ENCODE measurements around the gene TRAPPC1. TPM values are rescaled to one million over a fixed set of nuclear protein-coding genes. Genes with fewer than 3 reads are reported as not detected.

Gene TRAPPC1
- polyA plus RNA-seq, 4 donors: 103 to 152 (median 118) TPM

- DNase-seq: no peak
- no peak overlapping the region for H3K27ac ChIP-seq (ENCODE audit: low read depth in 1 of 3, low read length in 2 of 3)
- no peak for FAIRE-seq
- no peaks in the 10 kb centered on the region for H3K9me3 ChIP-seq (ENCODE audit: control insufficient read depth in 2 of 2, insufficient read depth in 1 of 2, low read depth in 1 of 2, low read length in 1 of 2)
- H3K27me3 ChIP-seq (ENCODE audit: control insufficient read depth in 3 of 3, insufficient read depth in 3 of 3, low read length in 3 of 3): no peaks in the 10 kb centered on the region
- no peak overlapping the region for H3K4me3 ChIP-seq (ENCODE audit: low read depth in 1 of 3, low read length in 3 of 3)
- 84 to 92% (median 88%) methylated on average over 5 of the region's 5 CpGs for WGBS, 3 donors
- H3K4me1 ChIP-seq (ENCODE audit: control insufficient read depth in 3 of 3, insufficient read depth in 2 of 3, low read depth in 1 of 3, low read length in 2 of 3): no peaks in the 10 kb centered on the region
- H3K36me3 ChIP-seq (ENCODE audit: control insufficient read depth in 3 of 3, insufficient read depth in 2 of 3, low read depth in 1 of 3, low read length in 3 of 3): peaks cover 11 to 55% (median 20%) of the 10 kb centered on the region in 3 donors
Measured at GRCh38 chr17:7947651-7948050, 15.9 kb upstream of the TRAPPC1 start.

- Histone ChIP-seq H3K9me3 (ENCODE audit: control insufficient read depth in 2 of 2, insufficient read depth in 1 of 2, low read depth in 1 of 2, low read length in 1 of 2) (no peaks in the 10 kb centered on the region), H3K36me3 (ENCODE audit: control insufficient read depth in 3 of 3, insufficient read depth in 2 of 3, low read depth in 1 of 3, low read length in 3 of 3) (peaks cover 11 to 62% (median 20%) of the 10 kb centered on the region in 3 donors), H3K27ac (ENCODE audit: low read depth in 1 of 3, low read length in 2 of 3) (no peak overlapping the region), H3K27me3 (ENCODE audit: control insufficient read depth in 3 of 3, insufficient read depth in 3 of 3, low read length in 3 of 3) (no peaks in the 10 kb centered on the region), H3K4me3 (ENCODE audit: low read depth in 1 of 3, low read length in 3 of 3) (no peak overlapping the region), H3K4me1 (ENCODE audit: control insufficient read depth in 3 of 3, insufficient read depth in 2 of 3, low read depth in 1 of 3, low read length in 2 of 3) (no peaks in the 10 kb centered on the region)
- WGBS, 3 donors: 79 to 89% (median 85%) methylated on average over 5 of the region's 5 CpGs
- DNase-seq (no peak), FAIRE-seq (no peak)
Measured at GRCh38 chr17:7946441-7946840, 14.7 kb upstream of the TRAPPC1 start.

GRCh38 chr17:7945651-7946050 lies 13.9 kb upstream of the TRAPPC1 start:
- Histone ChIP-seq H3K27me3 (ENCODE audit: control insufficient read depth in 3 of 3, insufficient read depth in 3 of 3, low read length in 3 of 3) (no peaks in the 10 kb centered on the region), H3K4me1 (ENCODE audit: control insufficient read depth in 3 of 3, insufficient read depth in 2 of 3, low read depth in 1 of 3, low read length in 2 of 3) (no peaks in the 10 kb centered on the region), H3K9me3 (ENCODE audit: control insufficient read depth in 2 of 2, insufficient read depth in 1 of 2, low read depth in 1 of 2, low read length in 1 of 2) (no peaks in the 10 kb centered on the region), H3K36me3 (ENCODE audit: control insufficient read depth in 3 of 3, insufficient read depth in 2 of 3, low read depth in 1 of 3, low read length in 3 of 3) (peaks cover 14 to 66% (median 20%) of the 10 kb centered on the region in 3 donors), H3K4me3 (ENCODE audit: low read depth in 1 of 3, low read length in 3 of 3) (no peak overlapping the region), H3K27ac (ENCODE audit: low read depth in 1 of 3, low read length in 2 of 3) (no peak overlapping the region)
- WGBS, 3 donors: 92 to 94% (median 94%) methylated on average over 7 of the region's 7 CpGs
- no peak for DNase-seq
- no peak for FAIRE-seq

GRCh38 chr17:7944326-7944725 lies 12.6 kb upstream of the TRAPPC1 start:
- H3K4me1 ChIP-seq (ENCODE audit: control insufficient read depth in 3 of 3, insufficient read depth in 2 of 3, low read depth in 1 of 3, low read length in 2 of 3): no peaks in the 10 kb centered on the region
- H3K36me3 ChIP-seq (ENCODE audit: control insufficient read depth in 3 of 3, insufficient read depth in 2 of 3, low read depth in 1 of 3, low read length in 3 of 3): peaks cover 18 to 74% (median 22%) of the 10 kb centered on the region in 3 donors
- FAIRE-seq: no peak
- no peak overlapping the region for H3K4me3 ChIP-seq (ENCODE audit: low read depth in 1 of 3, low read length in 3 of 3)
- H3K27me3 ChIP-seq (ENCODE audit: control insufficient read depth in 3 of 3, insufficient read depth in 3 of 3, low read length in 3 of 3): no peaks in the 10 kb centered on the region
- no peak overlapping the region for H3K27ac ChIP-seq (ENCODE audit: low read depth in 1 of 3, low read length in 2 of 3)
- H3K9me3 ChIP-seq (ENCODE audit: control insufficient read depth in 2 of 2, insufficient read depth in 1 of 2, low read depth in 1 of 2, low read length in 1 of 2): no peaks in the 10 kb centered on the region
- no peak for DNase-seq
- WGBS, 3 donors: 92 to 99% (median 98%) methylated on average over 9 of the region's 9 CpGs

- WGBS, 3 donors: 91 to 93% (median 92%) methylated on average over 13 of the region's 13 CpGs
- Histone ChIP-seq H3K27me3 (ENCODE audit: control insufficient read depth in 3 of 3, insufficient read depth in 3 of 3, low read length in 3 of 3) (no peaks in the 10 kb centered on the region), H3K4me3 (ENCODE audit: low read depth in 1 of 3, low read length in 3 of 3) (no peak overlapping the region), H3K4me1 (ENCODE audit: control insufficient read depth in 3 of 3, insufficient read depth in 2 of 3, low read depth in 1 of 3, low read length in 2 of 3) (no peaks in the 10 kb centered on the region), H3K36me3 (ENCODE audit: control insufficient read depth in 3 of 3, insufficient read depth in 2 of 3, low read depth in 1 of 3, low read length in 3 of 3) (peaks cover 16 to 71% (median 19%) of the 10 kb centered on the region in 3 donors), H3K9me3 (ENCODE audit: control insufficient read depth in 2 of 2, insufficient read depth in 1 of 2, low read depth in 1 of 2, low read length in 1 of 2) (no peaks in the 10 kb centered on the region), H3K27ac (ENCODE audit: low read depth in 1 of 3, low read length in 2 of 3) (no peak overlapping the region)
- DNase-seq: no peak
- no peak for FAIRE-seq
Measured at GRCh38 chr17:7943291-7943690, 11.5 kb upstream of the TRAPPC1 start.

GRCh38 chr17:7940743-7941142 lies 9.0 kb upstream of the TRAPPC1 start:
- peaks cover 14 to 64% (median 15%) of the 10 kb centered on the region in 3 donors for H3K36me3 ChIP-seq (ENCODE audit: control insufficient read depth in 3 of 3, insufficient read depth in 2 of 3, low read depth in 1 of 3, low read length in 3 of 3)

GRCh38 chr17:7940034-7940433 lies 8.3 kb upstream of the TRAPPC1 start:
- DNase-seq (no peak), FAIRE-seq (no peak)
- no peak overlapping the region for H3K27ac ChIP-seq (ENCODE audit: low read depth in 1 of 3, low read length in 2 of 3)
- H3K9me3 ChIP-seq (ENCODE audit: control insufficient read depth in 2 of 2, insufficient read depth in 1 of 2, low read depth in 1 of 2, low read length in 1 of 2): no peaks in the 10 kb centered on the region
- H3K36me3 ChIP-seq (ENCODE audit: control insufficient read depth in 3 of 3, insufficient read depth in 2 of 3, low read depth in 1 of 3, low read length in 3 of 3): peaks cover 14 to 61% (median 14%) of the 10 kb centered on the region in 3 donors
- 96 to 100% (median 96%) methylated on average over 4 of the region's 4 CpGs for WGBS, 3 donors
- H3K27me3 ChIP-seq (ENCODE audit: control insufficient read depth in 3 of 3, insufficient read depth in 3 of 3, low read length in 3 of 3): no peaks in the 10 kb centered on the region
- no peak overlapping the region for H3K4me3 ChIP-seq (ENCODE audit: low read depth in 1 of 3, low read length in 3 of 3)
- no peaks in the 10 kb centered on the region for H3K4me1 ChIP-seq (ENCODE audit: control insufficient read depth in 3 of 3, insufficient read depth in 2 of 3, low read depth in 1 of 3, low read length in 2 of 3)

More at GRCh38 chr17:7940743-7941142, 9.0 kb upstream of the TRAPPC1 start:
- no peak overlapping the region for H3K27ac ChIP-seq (ENCODE audit: low read depth in 1 of 3, low read length in 2 of 3)
- H3K9me3 ChIP-seq (ENCODE audit: control insufficient read depth in 2 of 2, insufficient read depth in 1 of 2, low read depth in 1 of 2, low read length in 1 of 2): no peaks in the 10 kb centered on the region
- H3K27me3 ChIP-seq (ENCODE audit: control insufficient read depth in 3 of 3, insufficient read depth in 3 of 3, low read length in 3 of 3): no peaks in the 10 kb centered on the region
- FAIRE-seq (no peak), DNase-seq (no peak)
- no peaks in the 10 kb centered on the region for H3K4me1 ChIP-seq (ENCODE audit: control insufficient read depth in 3 of 3, insufficient read depth in 2 of 3, low read depth in 1 of 3, low read length in 2 of 3)
- 90 to 96% (median 90%) methylated on average over 6 of the region's 6 CpGs for WGBS, 3 donors
- H3K4me3 ChIP-seq (ENCODE audit: low read depth in 1 of 3, low read length in 3 of 3): no peak overlapping the region

GRCh38 chr17:7935859-7936258 lies 4.1 kb upstream of the TRAPPC1 start:
- peaks cover 0 to 12% (median 11%) of the 10 kb centered on the region in 3 donors for H3K4me1 ChIP-seq (ENCODE audit: control insufficient read depth in 3 of 3, insufficient read depth in 2 of 3, low read depth in 1 of 3, low read length in 2 of 3)
- FAIRE-seq: no peak

GRCh38 chr17:7932949-7933348 lies 1.2 kb upstream of the TRAPPC1 start:
- WGBS, 3 donors: 2 to 9% (median 6%) methylated on average over 16 of the region's 16 CpGs
- Histone ChIP-seq H3K27ac (ENCODE audit: low read depth in 1 of 3, low read length in 2 of 3) (peak overlapping the region in 1 of 3 donors; percentile 75), H3K27me3 (ENCODE audit: control insufficient read depth in 3 of 3, insufficient read depth in 3 of 3, low read length in 3 of 3) (peaks cover 0 to 9% (median 0%) of the 10 kb centered on the region in 3 donors), H3K9me3 (ENCODE audit: control insufficient read depth in 2 of 2, insufficient read depth in 1 of 2, low read depth in 1 of 2, low read length in 1 of 2) (no peaks in the 10 kb centered on the region), H3K36me3 (ENCODE audit: control insufficient read depth in 3 of 3, insufficient read depth in 2 of 3, low read depth in 1 of 3, low read length in 3 of 3) (peaks cover 4 to 25% (median 6%) of the 10 kb centered on the region in 3 donors), H3K4me1 (ENCODE audit: control insufficient read depth in 3 of 3, insufficient read depth in 2 of 3, low read depth in 1 of 3, low read length in 2 of 3) (peaks cover 0 to 21% (median 13%) of the 10 kb centered on the region in 3 donors), H3K4me3 (ENCODE audit: low read depth in 1 of 3, low read length in 3 of 3) (peak overlapping the region; percentile 55 to 97 (median 61))
- DNase-seq: peak; percentile 49 to 69
- no peak for FAIRE-seq

More at GRCh38 chr17:7935859-7936258, 4.1 kb upstream of the TRAPPC1 start:
- Histone ChIP-seq H3K36me3 (ENCODE audit: control insufficient read depth in 3 of 3, insufficient read depth in 2 of 3, low read depth in 1 of 3, low read length in 3 of 3) (peaks cover 6 to 34% (median 12%) of the 10 kb centered on the region in 3 donors), H3K9me3 (ENCODE audit: control insufficient read depth in 2 of 2, insufficient read depth in 1 of 2, low read depth in 1 of 2, low read length in 1 of 2) (no peaks in the 10 kb centered on the region), H3K4me3 (ENCODE audit: low read depth in 1 of 3, low read length in 3 of 3) (no peak overlapping the region), H3K27ac (ENCODE audit: low read depth in 1 of 3, low read length in 2 of 3) (no peak overlapping the region), H3K27me3 (ENCODE audit: control insufficient read depth in 3 of 3, insufficient read depth in 3 of 3, low read length in 3 of 3) (no peaks in the 10 kb centered on the region)
- DNase-seq: no peak

Data from small intestine (tissue), 7 donors.